Upper lobe of left lung (tissue), 4 donors: ENCODE results near the gene PHOX2B.

Experiments used
- EP300 ChIP-seq, 4 donors: sonication (generic); formaldehyde crosslinking; IDR thresholded peaks; one replicate each; pipeline ENCODE4 v1.5.1; 2017; ENCODE audit warnings: antibody characterized with exemption in 4 of 4, control low read depth in 2 of 4
- POLR2A ChIP-seq, 4 donors: fragments of 450-650 bp; IDR thresholded peaks; one replicate each; pipeline ENCODE4 v1.5.1; 2016 to 2017; ENCODE audit warnings: antibody characterized with exemption in 4 of 4, mild to moderate bottlenecking in 2 of 4
- TF ChIP-seq, protein P1 (sequence below), 6 experiments: fragments of 450-650 bp in 4 of 6; fragments of 200-600 bp in 2 of 6; sonication (generic) in 2 of 6; IDR thresholded peaks; one replicate each; pipeline ENCODE4 v1.5.1; 2016 to 2019; ENCODE audit warnings: antibody characterized with exemption in 6 of 6

DNA sequence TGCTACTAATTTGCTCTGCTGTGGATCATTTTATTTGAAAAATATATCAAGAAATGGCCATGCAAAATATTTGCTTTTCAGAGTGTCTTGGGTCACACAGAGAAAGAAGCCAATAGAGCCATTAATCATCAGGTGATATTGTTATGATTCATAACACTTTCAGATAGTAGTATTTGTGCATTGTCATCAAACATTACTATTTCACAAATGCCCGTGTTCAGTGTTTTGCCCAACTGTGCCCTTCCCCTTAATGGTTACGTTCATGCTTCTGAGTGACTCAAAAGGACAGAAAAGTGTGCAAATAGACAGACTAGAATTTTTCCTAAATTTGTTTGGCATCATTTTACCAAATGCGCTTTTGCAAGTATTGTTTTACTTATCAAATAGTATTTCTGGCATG is 46.5 kb downstream of the PHOX2B start:
- TF ChIP-seq, protein P1, sequence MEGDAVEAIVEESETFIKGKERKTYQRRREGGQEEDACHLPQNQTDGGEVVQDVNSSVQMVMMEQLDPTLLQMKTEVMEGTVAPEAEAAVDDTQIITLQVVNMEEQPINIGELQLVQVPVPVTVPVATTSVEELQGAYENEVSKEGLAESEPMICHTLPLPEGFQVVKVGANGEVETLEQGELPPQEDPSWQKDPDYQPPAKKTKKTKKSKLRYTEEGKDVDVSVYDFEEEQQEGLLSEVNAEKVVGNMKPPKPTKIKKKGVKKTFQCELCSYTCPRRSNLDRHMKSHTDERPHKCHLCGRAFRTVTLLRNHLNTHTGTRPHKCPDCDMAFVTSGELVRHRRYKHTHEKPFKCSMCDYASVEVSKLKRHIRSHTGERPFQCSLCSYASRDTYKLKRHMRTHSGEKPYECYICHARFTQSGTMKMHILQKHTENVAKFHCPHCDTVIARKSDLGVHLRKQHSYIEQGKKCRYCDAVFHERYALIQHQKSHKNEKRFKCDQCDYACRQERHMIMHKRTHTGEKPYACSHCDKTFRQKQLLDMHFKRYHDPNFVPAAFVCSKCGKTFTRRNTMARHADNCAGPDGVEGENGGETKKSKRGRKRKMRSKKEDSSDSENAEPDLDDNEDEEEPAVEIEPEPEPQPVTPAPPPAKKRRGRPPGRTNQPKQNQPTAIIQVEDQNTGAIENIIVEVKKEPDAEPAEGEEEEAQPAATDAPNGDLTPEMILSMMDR (IDR thresholded peaks at IDR 0.05), result no peak
- TF ChIP-seq EP300 (IDR thresholded peaks at IDR 0.05) (no peak), POLR2A (IDR thresholded peaks at IDR 0.05) (no peak)
